ENCODE results near the gene COBL.
A peak's percentile ranks its signal among the peaks of the same experiment; 100 is the strongest.

Gene COBL

DNA sequence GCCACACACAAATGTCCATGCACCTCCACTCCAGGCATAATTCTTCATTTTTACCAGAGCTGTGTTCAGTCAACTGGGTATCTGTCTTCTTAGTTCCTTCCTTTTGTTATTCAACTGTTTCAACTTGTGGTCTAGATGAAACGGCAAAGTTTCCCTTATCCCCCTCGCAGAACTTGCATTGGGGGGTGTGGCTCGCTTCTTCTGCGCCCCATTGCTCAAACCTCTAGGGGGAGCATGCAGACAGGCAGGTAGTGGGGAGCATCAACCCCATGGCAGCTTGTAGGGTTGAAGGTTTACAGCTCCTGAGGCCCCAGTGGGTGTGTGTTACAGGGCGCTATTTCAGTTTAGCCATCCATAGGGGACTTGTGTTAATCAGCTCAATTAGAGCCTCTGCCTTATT is 38.3 kb upstream of the COBL start:
- TF ChIP-seq, protein P1, sequence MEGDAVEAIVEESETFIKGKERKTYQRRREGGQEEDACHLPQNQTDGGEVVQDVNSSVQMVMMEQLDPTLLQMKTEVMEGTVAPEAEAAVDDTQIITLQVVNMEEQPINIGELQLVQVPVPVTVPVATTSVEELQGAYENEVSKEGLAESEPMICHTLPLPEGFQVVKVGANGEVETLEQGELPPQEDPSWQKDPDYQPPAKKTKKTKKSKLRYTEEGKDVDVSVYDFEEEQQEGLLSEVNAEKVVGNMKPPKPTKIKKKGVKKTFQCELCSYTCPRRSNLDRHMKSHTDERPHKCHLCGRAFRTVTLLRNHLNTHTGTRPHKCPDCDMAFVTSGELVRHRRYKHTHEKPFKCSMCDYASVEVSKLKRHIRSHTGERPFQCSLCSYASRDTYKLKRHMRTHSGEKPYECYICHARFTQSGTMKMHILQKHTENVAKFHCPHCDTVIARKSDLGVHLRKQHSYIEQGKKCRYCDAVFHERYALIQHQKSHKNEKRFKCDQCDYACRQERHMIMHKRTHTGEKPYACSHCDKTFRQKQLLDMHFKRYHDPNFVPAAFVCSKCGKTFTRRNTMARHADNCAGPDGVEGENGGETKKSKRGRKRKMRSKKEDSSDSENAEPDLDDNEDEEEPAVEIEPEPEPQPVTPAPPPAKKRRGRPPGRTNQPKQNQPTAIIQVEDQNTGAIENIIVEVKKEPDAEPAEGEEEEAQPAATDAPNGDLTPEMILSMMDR (IDR thresholded peaks at IDR 0.05; ENCODE audit: poor library complexity, severe bottlenecking): no peak
- no peak for ATAC-seq (ENCODE audit: low read depth)
- no peak overlapping the region for H3K4me3 ChIP-seq (ENCODE audit: severe bottlenecking)

GRCh38 chr7:51354434-51354833 is 37.8 kb upstream of the COBL start:
- H3K4me1 ChIP-seq (ENCODE audit: insufficient read depth, poor library complexity, severe bottlenecking): peaks cover 6% of the 10 kb centered on the region
- no peak overlapping the region for H3K4me3 ChIP-seq (ENCODE audit: severe bottlenecking)
- no peak overlapping the region for H3K27ac ChIP-seq (ENCODE audit: poor library complexity, severe bottlenecking)
- no peak for ATAC-seq (ENCODE audit: low read depth)
- DNase-seq (ENCODE audit: low spot score): no peak
- H3K27me3 ChIP-seq (ENCODE audit: insufficient read depth, poor library complexity, severe bottlenecking): no peaks in the 10 kb centered on the region
- no peaks in the 10 kb centered on the region for H3K9me3 ChIP-seq (ENCODE audit: severe bottlenecking)
- TF ChIP-seq, protein P1 (IDR thresholded peaks at IDR 0.05; ENCODE audit: poor library complexity, severe bottlenecking): no peak
- H3K36me3 ChIP-seq (ENCODE audit: low read depth): no peaks in the 10 kb centered on the region

More for the DNA sequence above, 38.3 kb upstream of the COBL start:
- Histone ChIP-seq H3K9me3 (ENCODE audit: severe bottlenecking) (no peaks in the 10 kb centered on the region), H3K4me1 (ENCODE audit: insufficient read depth, poor library complexity, severe bottlenecking) (peaks cover 1% of the 10 kb centered on the region), H3K36me3 (ENCODE audit: low read depth) (no peaks in the 10 kb centered on the region), H3K27me3 (ENCODE audit: insufficient read depth, poor library complexity, severe bottlenecking) (no peaks in the 10 kb centered on the region), H3K27ac (ENCODE audit: poor library complexity, severe bottlenecking) (no peak overlapping the region)
- no peak for DNase-seq (ENCODE audit: low spot score)

DNA sequence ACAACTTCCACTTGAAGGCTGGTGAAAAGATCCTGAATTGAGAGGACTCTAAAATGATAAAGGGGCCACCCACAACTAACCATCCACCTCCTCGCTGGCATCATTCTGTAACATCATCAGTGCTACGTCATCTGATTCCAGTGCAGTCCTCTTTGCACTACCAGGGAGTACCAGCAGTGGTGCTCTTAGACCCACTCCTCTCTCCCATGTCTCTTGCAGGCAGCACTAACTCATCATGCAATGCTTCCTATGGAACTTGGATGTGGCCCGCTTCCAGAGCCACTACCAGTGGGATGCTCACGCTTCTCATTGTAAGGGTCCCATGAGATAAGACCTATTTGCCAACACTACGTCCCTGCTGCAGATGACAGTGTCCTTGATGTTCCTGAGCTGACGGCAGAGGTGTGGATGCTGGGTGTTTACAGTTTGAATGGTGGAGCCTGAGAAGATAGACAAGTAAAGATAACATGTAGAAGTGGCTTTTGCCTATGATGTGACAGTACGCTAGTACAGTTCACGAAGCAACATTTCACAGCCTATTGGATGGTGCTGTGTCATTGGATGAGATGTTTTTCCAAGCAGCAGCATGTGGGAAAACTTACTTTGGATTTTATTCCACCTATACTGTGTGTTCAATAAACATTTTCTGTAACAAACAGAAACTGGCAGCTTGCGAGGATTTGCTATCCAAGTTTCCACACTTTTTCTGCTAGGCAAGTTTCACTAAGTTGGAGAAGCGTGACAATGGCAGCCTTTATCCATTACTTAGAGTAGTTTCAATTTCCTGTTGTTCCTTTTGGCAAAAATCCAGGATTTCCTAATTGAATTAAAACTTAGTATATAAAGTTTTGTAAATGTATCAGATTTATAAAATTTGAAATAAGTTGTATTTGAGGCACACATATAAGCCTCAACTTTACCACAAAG is 35.8 kb upstream of the COBL start:
- H3K36me3 ChIP-seq (ENCODE audit: low read depth): no peaks in the 10 kb centered on the region
- no peaks in the 10 kb centered on the region for H3K9me3 ChIP-seq (ENCODE audit: severe bottlenecking)
- peaks cover 6% of the 10 kb centered on the region for H3K4me1 ChIP-seq (ENCODE audit: insufficient read depth, poor library complexity, severe bottlenecking)
- no peaks in the 10 kb centered on the region for H3K27me3 ChIP-seq (ENCODE audit: insufficient read depth, poor library complexity, severe bottlenecking)
- no peak overlapping the region for H3K4me3 ChIP-seq (ENCODE audit: severe bottlenecking)
- TF ChIP-seq, protein P1 (IDR thresholded peaks at IDR 0.05; ENCODE audit: poor library complexity, severe bottlenecking): no peak
- ATAC-seq (ENCODE audit: low read depth): no peak
- DNase-seq (ENCODE audit: low spot score): no peak
- no peak overlapping the region for H3K27ac ChIP-seq (ENCODE audit: poor library complexity, severe bottlenecking)

- Histone ChIP-seq H3K27ac (ENCODE audit: poor library complexity, severe bottlenecking) (no peak overlapping the region), H3K9me3 (ENCODE audit: severe bottlenecking) (no peaks in the 10 kb centered on the region), H3K4me3 (ENCODE audit: severe bottlenecking) (no peak overlapping the region), H3K4me1 (ENCODE audit: insufficient read depth, poor library complexity, severe bottlenecking) (peaks cover 6% of the 10 kb centered on the region), H3K27me3 (ENCODE audit: insufficient read depth, poor library complexity, severe bottlenecking) (no peaks in the 10 kb centered on the region), H3K36me3 (ENCODE audit: low read depth) (no peaks in the 10 kb centered on the region)
- TF ChIP-seq, protein P1 (IDR thresholded peaks at IDR 0.05; ENCODE audit: poor library complexity, severe bottlenecking): no peak
- DNase-seq (ENCODE audit: low spot score) (no peak), ATAC-seq (ENCODE audit: low read depth) (no peak)
These were observed 35.1 kb upstream of the COBL start for GRCh38 chr7:51351661-51352060.

- peak overlapping the region; percentile 21 for H3K27ac ChIP-seq (ENCODE audit: poor library complexity, severe bottlenecking)
- no peak for ATAC-seq (ENCODE audit: low read depth)
- DNase-seq (ENCODE audit: low spot score): no peak
These were observed 33.9 kb upstream of the COBL start for GRCh38 chr7:51350546-51350896.

More at GRCh38 chr7:51350546-51350896, 33.9 kb upstream of the COBL start:
- H3K4me3 ChIP-seq (ENCODE audit: severe bottlenecking): no peak overlapping the region
- H3K9me3 ChIP-seq (ENCODE audit: severe bottlenecking): no peaks in the 10 kb centered on the region
- H3K36me3 ChIP-seq (ENCODE audit: low read depth): no peaks in the 10 kb centered on the region
- H3K4me1 ChIP-seq (ENCODE audit: insufficient read depth, poor library complexity, severe bottlenecking): peaks cover 6% of the 10 kb centered on the region
- TF ChIP-seq, protein P1 (IDR thresholded peaks at IDR 0.05; ENCODE audit: poor library complexity, severe bottlenecking): no peak
- H3K27me3 ChIP-seq (ENCODE audit: insufficient read depth, poor library complexity, severe bottlenecking): no peaks in the 10 kb centered on the region
